ENCODE data around the gene CD3D. TPM values are rescaled to one million over a fixed set of nuclear protein-coding genes. Genes with fewer than 3 reads are reported as not detected.

Gene CD3D
- total RNA-seq, 1 experiment from 2014 or later: not detected

DNA sequence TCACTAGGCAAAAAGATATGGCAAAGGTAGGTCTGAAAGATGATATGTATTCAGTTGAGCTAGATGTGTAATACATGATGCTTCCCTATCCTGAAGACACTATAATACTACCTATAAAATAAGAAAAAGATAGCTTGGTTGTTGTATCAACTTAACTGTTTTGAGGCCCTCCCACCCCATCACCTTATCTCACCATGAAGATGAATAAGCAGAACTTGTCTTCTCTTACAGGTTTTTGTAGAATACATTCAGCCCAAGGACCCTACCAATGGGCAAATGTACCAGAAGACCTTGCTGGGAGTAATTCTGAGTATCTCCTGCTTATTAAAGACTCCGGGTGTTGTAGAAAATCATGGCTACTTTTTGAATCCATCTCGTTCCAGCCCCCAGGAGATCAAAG, 30.8 kb upstream of the CD3D start:
- H3K9me3 ChIP-seq (ENCODE audit: low read length): no peaks in the 10 kb centered on the region
- H3K9me2 ChIP-seq (replicated peaks; ENCODE audit: low read length): no peaks in the 10 kb centered on the region
- DNase-seq (no peak), ATAC-seq (no peak)
- ChIA-PET CTCF (no interaction called here), POLR2A (ENCODE audit: unreplicated experiment) (no interaction called here)
- H2AFZ ChIP-seq (ENCODE audit: low read length): no peak overlapping the region
- no peak overlapping the region for H3K4me2 ChIP-seq (ENCODE audit: low read length)
- H3K4me3 ChIP-seq (ENCODE audit: low read length): no peak overlapping the region
- intact Hi-C loops (cut with micrococcal nuclease): no loop called here
- TF ChIP-seq EZH2 (IDR thresholded peaks at IDR 0.05; ENCODE audit: low read length, unreplicated experiment): no peak
- no peaks in the 10 kb centered on the region for H3K27me3 ChIP-seq (ENCODE audit: low read length)
- BruUV-seq (replicated peaks): TSS peak; percentile 8
- no peak overlapping the region for H3K9ac ChIP-seq (ENCODE audit: low read length)
- H3K4me1 ChIP-seq (ENCODE audit: insufficient read depth, low read length): no peaks in the 10 kb centered on the region
- no peak overlapping the region for H3K27ac ChIP-seq (ENCODE audit: low read length)
- no peaks in the 10 kb centered on the region for H3F3A ChIP-seq (ENCODE audit: low read length, unreplicated experiment)
- no peaks in the 10 kb centered on the region for H3K79me2 ChIP-seq (ENCODE audit: low read length)
- H3K36me3 ChIP-seq (ENCODE audit: low read depth, low read length): peaks cover 55% of the 10 kb centered on the region
- H4K20me1 ChIP-seq (ENCODE audit: low read length): no peaks in the 10 kb centered on the region

DNA sequence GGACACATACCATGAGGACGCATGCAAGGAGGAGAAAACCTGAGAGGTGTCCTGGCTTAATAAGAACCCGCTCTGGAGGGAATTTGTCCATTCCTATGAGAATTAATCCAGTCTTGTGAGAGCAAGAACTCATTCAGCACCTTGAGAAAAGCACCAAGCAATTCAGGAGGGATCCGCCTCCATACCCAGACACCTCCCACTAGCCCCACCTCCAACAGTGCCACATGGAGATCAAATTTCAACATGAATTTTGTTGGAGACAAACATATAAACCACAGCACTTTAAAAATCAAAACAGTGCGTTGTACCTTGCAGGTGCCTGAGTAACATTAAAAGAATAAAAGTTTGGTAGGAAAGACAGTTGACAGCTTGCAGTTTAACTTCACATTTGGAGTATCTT, 28.3 kb upstream of the CD3D start:
- Histone ChIP-seq H3K27me3 (ENCODE audit: low read length) (no peaks in the 10 kb centered on the region), H2AFZ (ENCODE audit: low read length) (no peak overlapping the region), H3K4me3 (ENCODE audit: low read length) (no peak overlapping the region), H3K4me2 (ENCODE audit: low read length) (no peak overlapping the region), H3K27ac (ENCODE audit: low read length) (no peak overlapping the region), H4K20me1 (ENCODE audit: low read length) (no peaks in the 10 kb centered on the region), H3K79me2 (ENCODE audit: low read length) (no peaks in the 10 kb centered on the region), H3K36me3 (ENCODE audit: low read depth, low read length) (peaks cover 70% of the 10 kb centered on the region), H3K4me1 (ENCODE audit: insufficient read depth, low read length) (no peaks in the 10 kb centered on the region), H3K9me2 (replicated peaks; ENCODE audit: low read length) (no peaks in the 10 kb centered on the region), H3K9me3 (ENCODE audit: low read length) (no peaks in the 10 kb centered on the region), H3F3A (ENCODE audit: low read length, unreplicated experiment) (no peaks in the 10 kb centered on the region), H3K9ac (ENCODE audit: low read length) (no peak overlapping the region)
- ChIA-PET CTCF (no interaction called here), POLR2A (ENCODE audit: unreplicated experiment) (no interaction called here)
- intact Hi-C loops (cut with micrococcal nuclease): no loop called here
- no TSS peak for BruUV-seq (replicated peaks)
- TF ChIP-seq EZH2 (IDR thresholded peaks at IDR 0.05; ENCODE audit: low read length, unreplicated experiment) (no peak), EZH2phosphoT487 (IDR thresholded peaks at IDR 0.05; ENCODE audit: borderline replicate concordance, low read length) (no peak)
- TF ChIP-seq, protein P1, sequence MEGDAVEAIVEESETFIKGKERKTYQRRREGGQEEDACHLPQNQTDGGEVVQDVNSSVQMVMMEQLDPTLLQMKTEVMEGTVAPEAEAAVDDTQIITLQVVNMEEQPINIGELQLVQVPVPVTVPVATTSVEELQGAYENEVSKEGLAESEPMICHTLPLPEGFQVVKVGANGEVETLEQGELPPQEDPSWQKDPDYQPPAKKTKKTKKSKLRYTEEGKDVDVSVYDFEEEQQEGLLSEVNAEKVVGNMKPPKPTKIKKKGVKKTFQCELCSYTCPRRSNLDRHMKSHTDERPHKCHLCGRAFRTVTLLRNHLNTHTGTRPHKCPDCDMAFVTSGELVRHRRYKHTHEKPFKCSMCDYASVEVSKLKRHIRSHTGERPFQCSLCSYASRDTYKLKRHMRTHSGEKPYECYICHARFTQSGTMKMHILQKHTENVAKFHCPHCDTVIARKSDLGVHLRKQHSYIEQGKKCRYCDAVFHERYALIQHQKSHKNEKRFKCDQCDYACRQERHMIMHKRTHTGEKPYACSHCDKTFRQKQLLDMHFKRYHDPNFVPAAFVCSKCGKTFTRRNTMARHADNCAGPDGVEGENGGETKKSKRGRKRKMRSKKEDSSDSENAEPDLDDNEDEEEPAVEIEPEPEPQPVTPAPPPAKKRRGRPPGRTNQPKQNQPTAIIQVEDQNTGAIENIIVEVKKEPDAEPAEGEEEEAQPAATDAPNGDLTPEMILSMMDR (conservative IDR thresholded peaks at IDR 0.05; ENCODE audit: low read depth, low read length): no peak
- ATAC-seq (peak; percentile 67), DNase-seq (no peak)

DNA sequence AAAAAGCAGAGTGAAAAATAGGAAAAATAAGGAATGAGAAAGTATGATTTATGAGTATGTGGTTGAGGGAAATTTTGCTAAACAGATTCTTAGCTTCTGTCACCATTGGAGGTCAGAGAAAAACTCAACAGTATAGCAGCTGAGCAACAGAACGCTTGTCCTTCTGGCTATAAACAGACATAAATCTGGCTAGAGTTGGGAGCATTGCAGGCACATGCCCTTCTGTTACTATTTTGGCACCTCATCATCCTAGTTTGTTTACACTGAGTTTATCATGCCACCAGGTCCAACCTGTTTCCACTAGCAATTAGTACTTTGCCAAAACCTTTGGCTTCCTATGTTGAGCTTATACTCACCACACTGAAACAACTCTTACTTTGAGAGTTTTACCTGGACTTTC, 23.8 kb upstream of the CD3D start:
- no peak overlapping the region for H3K4me2 ChIP-seq (ENCODE audit: low read length)
- no peaks in the 10 kb centered on the region for H3K27me3 ChIP-seq (ENCODE audit: low read length)
- ATAC-seq: no peak
- TF ChIP-seq EZH2phosphoT487 (IDR thresholded peaks at IDR 0.05; ENCODE audit: borderline replicate concordance, low read length) (no peak), EZH2 (IDR thresholded peaks at IDR 0.05; ENCODE audit: low read length, unreplicated experiment) (no peak)
- TF ChIP-seq, protein P1 (conservative IDR thresholded peaks at IDR 0.05; ENCODE audit: low read depth, low read length): no peak
- H3K9me3 ChIP-seq (ENCODE audit: low read length): no peaks in the 10 kb centered on the region
- no peaks in the 10 kb centered on the region for H3F3A ChIP-seq (ENCODE audit: low read length, unreplicated experiment)
- H3K36me3 ChIP-seq (ENCODE audit: low read depth, low read length): peaks cover 51% of the 10 kb centered on the region
- CTCF ChIA-PET: no interaction called here
- no TSS peak for BruUV-seq (replicated peaks)
- peaks cover 29% of the 10 kb centered on the region for H3K79me2 ChIP-seq (ENCODE audit: low read length)
- no peak overlapping the region for H2AFZ ChIP-seq (ENCODE audit: low read length)
- H3K27ac ChIP-seq (ENCODE audit: low read length): no peak overlapping the region
- intact Hi-C loops (cut with micrococcal nuclease): no loop called here
- POLR2A ChIA-PET (ENCODE audit: unreplicated experiment): no interaction called here
- H3K9me2 ChIP-seq (replicated peaks; ENCODE audit: low read length): no peaks in the 10 kb centered on the region
- H4K20me1 ChIP-seq (ENCODE audit: low read length): no peaks in the 10 kb centered on the region
- no peak overlapping the region for H3K9ac ChIP-seq (ENCODE audit: low read length)
- H3K4me1 ChIP-seq (ENCODE audit: insufficient read depth, low read length): no peaks in the 10 kb centered on the region
- no peak for DNase-seq
- no peak overlapping the region for H3K4me3 ChIP-seq (ENCODE audit: low read length)

All from PC-3 (cell line).